OCI-LY1 (cell line): ENCODE data around the gene LYRM7.

Experiments used
- EZH2 ChIP-seq: fragments of 200-600 bp; sonication (generic), shearing (Covaris generic); IDR thresholded peaks from 2 replicates; pipeline ENCODE4 v1.8.0; 2017; ENCODE audit warnings: borderline replicate concordance, mixed run types, mild to moderate bottlenecking, antibody characterized with exemption, low read length, moderate library complexity, mixed read lengths
- TF ChIP-seq, protein P1 (sequence below): fragments of 200-600 bp; sonication (generic), shearing (Covaris generic); IDR thresholded peaks from 2 replicates; pipeline ENCODE4 v1.5.1; 2017; ENCODE audit warnings: mild to moderate bottlenecking, antibody characterized with exemption, low read length, moderate library complexity, mixed read lengths

DNA sequence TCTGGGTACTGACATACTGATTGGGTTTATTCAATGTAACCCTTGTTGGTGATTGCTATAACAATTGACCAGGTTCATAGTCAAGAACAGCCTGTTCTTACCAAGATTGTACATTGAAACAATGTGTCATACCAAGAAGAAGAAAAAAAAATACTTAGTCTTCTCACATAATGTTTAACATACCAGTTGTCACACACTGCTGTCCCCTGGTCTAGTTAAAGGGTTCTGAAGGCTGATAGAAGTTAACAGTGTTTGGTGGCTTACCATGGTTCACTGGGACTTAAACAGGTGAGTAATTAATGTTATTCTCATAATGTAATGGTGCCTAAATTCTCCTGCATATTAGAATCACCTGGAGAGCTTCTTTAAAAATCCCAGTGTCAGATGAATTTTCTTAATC, 74.6 kb downstream of the LYRM7 start:
- TF ChIP-seq, protein P1, sequence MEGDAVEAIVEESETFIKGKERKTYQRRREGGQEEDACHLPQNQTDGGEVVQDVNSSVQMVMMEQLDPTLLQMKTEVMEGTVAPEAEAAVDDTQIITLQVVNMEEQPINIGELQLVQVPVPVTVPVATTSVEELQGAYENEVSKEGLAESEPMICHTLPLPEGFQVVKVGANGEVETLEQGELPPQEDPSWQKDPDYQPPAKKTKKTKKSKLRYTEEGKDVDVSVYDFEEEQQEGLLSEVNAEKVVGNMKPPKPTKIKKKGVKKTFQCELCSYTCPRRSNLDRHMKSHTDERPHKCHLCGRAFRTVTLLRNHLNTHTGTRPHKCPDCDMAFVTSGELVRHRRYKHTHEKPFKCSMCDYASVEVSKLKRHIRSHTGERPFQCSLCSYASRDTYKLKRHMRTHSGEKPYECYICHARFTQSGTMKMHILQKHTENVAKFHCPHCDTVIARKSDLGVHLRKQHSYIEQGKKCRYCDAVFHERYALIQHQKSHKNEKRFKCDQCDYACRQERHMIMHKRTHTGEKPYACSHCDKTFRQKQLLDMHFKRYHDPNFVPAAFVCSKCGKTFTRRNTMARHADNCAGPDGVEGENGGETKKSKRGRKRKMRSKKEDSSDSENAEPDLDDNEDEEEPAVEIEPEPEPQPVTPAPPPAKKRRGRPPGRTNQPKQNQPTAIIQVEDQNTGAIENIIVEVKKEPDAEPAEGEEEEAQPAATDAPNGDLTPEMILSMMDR: no peak
- TF ChIP-seq EZH2: no peak
